ENCODE data around the gene KIF1B. TPM values are rescaled to one million over a fixed set of nuclear protein-coding genes. Genes with fewer than 3 reads are reported as not detected.

Gene KIF1B
- total and polyA plus RNA-seq, 10 of the 15 experiments (the other 5 are each of a cell fraction or from before 2014, with no cell fraction given), result 2.1 to 16.5 (median 8.7) TPM

- Histone ChIP-seq H3K9ac (ENCODE audit: control insufficient read depth, insufficient read depth, low read length) (peak overlapping the region; percentile 18), H4K20me1 (ENCODE audit: control insufficient read depth, insufficient read depth) (no peaks in the 10 kb centered on the region), H3K4me2 (ENCODE audit: control insufficient read depth, insufficient read depth) (peak overlapping the region; percentile 46), H3K27ac (ENCODE audit: control insufficient read depth, insufficient read depth) (peak overlapping the region; percentile 83), H3K4me1 (ENCODE audit: control insufficient read depth, insufficient read depth, low read length) (peaks cover 31% of the 10 kb centered on the region), H3K27me3 (replicated peaks in 1 of 2; ENCODE audit: control insufficient read depth in 2 of 2, insufficient read depth in 2 of 2, low read length in 1 of 2) (no peaks in the 10 kb centered on the region), H3K4me3 (no peak overlapping the region), H3K79me2 (ENCODE audit: control insufficient read depth, insufficient read depth, low read length) (no peaks in the 10 kb centered on the region), H2AFZ (ENCODE audit: control insufficient read depth, low read depth, low read length) (no peak overlapping the region; the same call in 1 of the 2 replicates), H3K9me3 (replicated peaks; ENCODE audit: control insufficient read depth, insufficient read depth, low read length) (no peaks in the 10 kb centered on the region; the same call in 1 of the 3 replicates), H3K36me3 (ENCODE audit: control insufficient read depth in 2 of 2, insufficient read depth in 2 of 2, low read length in 1 of 2) (peaks cover 3 to 14% of the 10 kb centered on the region in 2 experiments)
- CTCF ChIA-PET, result interaction anchor here (0.7 to 3.8 kb wide), 4 partner anchors 23 to 168 kb away, joined by 3 to 21 read pairs (median 4); partner anchors contain the start of gene KIF1B
- BruUV-seq (replicated peaks), result no TSS peak
- RAD21 ChIA-PET (ENCODE audit: unreplicated experiment), result interaction anchor here (0.6 to 3.0 kb wide), 5 partner anchors 21 to 209 kb away, joined by 3 to 10 read pairs (median 4); partner anchors contain the start of gene KIF1B
- peak; percentile 54 for FAIRE-seq
- DNase-seq (ENCODE audit: low read depth, low spot score), result peak; percentile 75
- intact Hi-C loops (cut with micrococcal nuclease; ENCODE audit: unreplicated experiment) (no loop called here), in situ Hi-C loops (cut with MboI) (no loop called here)
- POLR2A ChIA-PET, result interaction anchor here (0.6 kb wide), 1 partner anchor 211 kb away, joined by 4 read pairs; no protein-coding TSS in a partner anchor
- WGBS (ENCODE audit: insufficient coverage, insufficient replicate concordance, low lambda C conversion rate, missing lambda C conversion rate), result 2% methylated on average over 2 of the region's 2 CpGs
- SMC1A ChIA-PET (ENCODE audit: uncharacterized antibody, unreplicated experiment), result interaction anchor here (0.7 to 2.5 kb wide), 9 partner anchors 12 to 219 kb away, joined by 3 to 12 read pairs (median 3); partner anchors contain the start of gene KIF1B
- peak; percentile 78 for ATAC-seq
- TF ChIP-seq, protein P1, sequence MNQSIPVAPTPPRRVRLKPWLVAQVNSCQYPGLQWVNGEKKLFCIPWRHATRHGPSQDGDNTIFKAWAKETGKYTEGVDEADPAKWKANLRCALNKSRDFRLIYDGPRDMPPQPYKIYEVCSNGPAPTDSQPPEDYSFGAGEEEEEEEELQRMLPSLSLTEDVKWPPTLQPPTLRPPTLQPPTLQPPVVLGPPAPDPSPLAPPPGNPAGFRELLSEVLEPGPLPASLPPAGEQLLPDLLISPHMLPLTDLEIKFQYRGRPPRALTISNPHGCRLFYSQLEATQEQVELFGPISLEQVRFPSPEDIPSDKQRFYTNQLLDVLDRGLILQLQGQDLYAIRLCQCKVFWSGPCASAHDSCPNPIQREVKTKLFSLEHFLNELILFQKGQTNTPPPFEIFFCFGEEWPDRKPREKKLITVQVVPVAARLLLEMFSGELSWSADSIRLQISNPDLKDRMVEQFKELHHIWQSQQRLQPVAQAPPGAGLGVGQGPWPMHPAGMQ (IDR thresholded peaks at IDR 0.05; ENCODE audit: borderline replicate concordance), result no peak
- no peak for TF ChIP-seq ZNF217 (IDR thresholded peaks at IDR 0.05)
- TF ChIP-seq TBL1XR1 (IDR thresholded peaks at IDR 0.05; ENCODE audit: low read depth, low read length), result no peak
- TF ChIP-seq GATAD2B (conservative IDR thresholded peaks at IDR 0.05; ENCODE audit: low read depth), result no peak
- no peak for TF ChIP-seq MYB (IDR thresholded peaks at IDR 0.05; ENCODE audit: borderline replicate concordance, low read depth, low read length)
- TF ChIP-seq GABPA (IDR thresholded peaks at IDR 0.05; ENCODE audit: low read depth), result no peak
- TF ChIP-seq NFXL1 (IDR thresholded peaks at IDR 0.05; ENCODE audit: borderline replicate concordance), result no peak
- TF ChIP-seq BHLHE40 (IDR thresholded peaks at IDR 0.05; ENCODE audit: borderline replicate concordance in 1 of 2, low read depth in 2 of 2, low read length in 1 of 2), result no peak
- TF ChIP-seq ATF7 (IDR thresholded peaks at IDR 0.05; ENCODE audit: low read depth), result peak; percentile 49; the same call in 1 of the 2 replicates
- peak in 1 of 2 experiments; percentile 33; a peak in 1 of 4 replicates for TF ChIP-seq ETV6 (conservative IDR thresholded peaks at IDR 0.05 in 1 of 2, IDR thresholded peaks at IDR 0.05 in 1 of 2; ENCODE audit: borderline replicate concordance in 1 of 2, low read depth in 1 of 2)
- TF ChIP-seq MTA3 (IDR thresholded peaks at IDR 0.05; ENCODE audit: borderline replicate concordance, low read length), result no peak
- TF ChIP-seq, protein P2, sequence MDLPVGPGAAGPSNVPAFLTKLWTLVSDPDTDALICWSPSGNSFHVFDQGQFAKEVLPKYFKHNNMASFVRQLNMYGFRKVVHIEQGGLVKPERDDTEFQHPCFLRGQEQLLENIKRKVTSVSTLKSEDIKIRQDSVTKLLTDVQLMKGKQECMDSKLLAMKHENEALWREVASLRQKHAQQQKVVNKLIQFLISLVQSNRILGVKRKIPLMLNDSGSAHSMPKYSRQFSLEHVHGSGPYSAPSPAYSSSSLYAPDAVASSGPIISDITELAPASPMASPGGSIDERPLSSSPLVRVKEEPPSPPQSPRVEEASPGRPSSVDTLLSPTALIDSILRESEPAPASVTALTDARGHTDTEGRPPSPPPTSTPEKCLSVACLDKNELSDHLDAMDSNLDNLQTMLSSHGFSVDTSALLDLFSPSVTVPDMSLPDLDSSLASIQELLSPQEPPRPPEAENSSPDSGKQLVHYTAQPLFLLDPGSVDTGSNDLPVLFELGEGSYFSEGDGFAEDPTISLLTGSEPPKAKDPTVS (IDR thresholded peaks at IDR 0.05; ENCODE audit: low read depth, low read length), result no peak
- peak; percentile 33 to 95; a peak in 3 of 4 replicates for TF ChIP-seq SRF (IDR thresholded peaks at IDR 0.05; ENCODE audit: low read depth in 2 of 2, low read length in 2 of 2)
- TF ChIP-seq EED (IDR thresholded peaks at IDR 0.05; ENCODE audit: low read depth), result peak; percentile 44; the same call in 1 of the 2 replicates
- TF ChIP-seq CREM (IDR thresholded peaks at IDR 0.05; ENCODE audit: low read depth), result no peak
- no peak for TF ChIP-seq CHD1 (IDR thresholded peaks at IDR 0.05; ENCODE audit: low read depth, low read length)
- TF ChIP-seq BCL3 (IDR thresholded peaks at IDR 0.05; ENCODE audit: borderline replicate concordance, insufficient read depth, low read depth, low read length, poor library complexity, severe bottlenecking), result no peak
- TF ChIP-seq, protein P3, sequence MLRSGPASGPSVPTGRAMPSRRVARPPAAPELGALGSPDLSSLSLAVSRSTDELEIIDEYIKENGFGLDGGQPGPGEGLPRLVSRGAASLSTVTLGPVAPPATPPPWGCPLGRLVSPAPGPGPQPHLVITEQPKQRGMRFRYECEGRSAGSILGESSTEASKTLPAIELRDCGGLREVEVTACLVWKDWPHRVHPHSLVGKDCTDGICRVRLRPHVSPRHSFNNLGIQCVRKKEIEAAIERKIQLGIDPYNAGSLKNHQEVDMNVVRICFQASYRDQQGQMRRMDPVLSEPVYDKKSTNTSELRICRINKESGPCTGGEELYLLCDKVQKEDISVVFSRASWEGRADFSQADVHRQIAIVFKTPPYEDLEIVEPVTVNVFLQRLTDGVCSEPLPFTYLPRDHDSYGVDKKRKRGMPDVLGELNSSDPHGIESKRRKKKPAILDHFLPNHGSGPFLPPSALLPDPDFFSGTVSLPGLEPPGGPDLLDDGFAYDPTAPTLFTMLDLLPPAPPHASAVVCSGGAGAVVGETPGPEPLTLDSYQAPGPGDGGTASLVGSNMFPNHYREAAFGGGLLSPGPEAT (IDR thresholded peaks at IDR 0.05; ENCODE audit: low read depth), result no peak
- no peak for TF ChIP-seq SP1 (IDR thresholded peaks at IDR 0.05; ENCODE audit: low read depth, low read length)
These were observed 40.2 kb upstream of the KIF1B start for GRCh38 chr1:10170239-10170574.
